Kidney (tissue), 14 donors: Measurements from ENCODE around the gene FAM24B. TPM values are rescaled to one million over a fixed set of nuclear protein-coding genes. Genes with fewer than 3 reads are reported as not detected.

ENCODE experiments used
- DNase-seq, 5 donors: peaks; one replicate each; pipeline ENCODE4 v3.0.0-alpha.2; 2013 to 2020
- FAIRE-seq: peaks from 2 replicates; lab custom pipeline; 2012; peaks lifted over from hg19 to GRCh38; lab: Jason Lieb, UNC
- H3K27ac ChIP-seq, 2 donors: one replicate each; pipeline ENCODE4 v1.7.0; 2013; ENCODE audit warnings: low read depth in 2 of 2, low read length in 2 of 2, inconsistent platforms in 1 of 2
- H3K27me3 ChIP-seq: one replicate; pipeline ENCODE4 v1.7.1; 2013; ENCODE audit warnings: low read length, inconsistent platforms; ENCODE audit not compliant: control insufficient read depth, insufficient read depth
- H3K36me3 ChIP-seq, 3 donors: one replicate each; pipeline versions ENCODE4 v1.7.0 to v1.7.1; 2013; ENCODE audit warnings: low read length in 3 of 3, control low read depth in 1 of 3, inconsistent platforms in 1 of 3; ENCODE audit not compliant: insufficient read depth in 3 of 3, control insufficient read depth in 2 of 3
- H3K4me1 ChIP-seq, 3 donors: one replicate each; pipeline versions ENCODE4 v1.7.0 to v1.7.1; 2013; ENCODE audit warnings: low read length in 3 of 3, inconsistent platforms in 1 of 3, low read depth in 1 of 3; ENCODE audit not compliant: control insufficient read depth in 2 of 3, insufficient read depth in 2 of 3
- H3K4me3 ChIP-seq, 3 donors: one replicate each; pipeline versions ENCODE4 v1.7.0 to v1.8.1; 2013; ENCODE audit warnings: low read length in 3 of 3, control low read depth in 1 of 3, inconsistent platforms in 1 of 3
- H3K9ac ChIP-seq, 3 donors: one replicate each; pipeline versions ENCODE4 v1.7.0 to v1.7.1; 2013; ENCODE audit warnings: low read length in 3 of 3, control low read depth in 1 of 3, inconsistent platforms in 1 of 3
- H3K9me3 ChIP-seq, 3 donors: one replicate each; pipeline versions ENCODE4 v1.7.0 to v1.7.1; 2013; ENCODE audit warnings: low read length in 3 of 3, control low read depth in 1 of 3, inconsistent platforms in 1 of 3; ENCODE audit not compliant: control insufficient read depth in 2 of 3, insufficient read depth in 1 of 3
- CTCF ChIP-seq: IDR thresholded peaks from 3 replicates; pipeline ENCODE4 v1.5.1; 2012; ENCODE audit warnings: mild to moderate bottlenecking, moderate library complexity, borderline replicate concordance; ENCODE audit not compliant: insufficient read depth; ENCODE audit errors: extremely low read depth
- intact Hi-C: fragments of 100-400 bp; cut with DNase I; formaldehyde crosslinking; loops from one replicate; pipeline ENCODE4 v1.11.1; 2022
- polyA plus RNA-seq: library from polyadenylated mRNA; stranded (reverse); fragments of 350-450 nt; fragmentation: Illumina TruSeq; extraction: RNeasy Lipid Tissue Mini Kit (QIAGEN cat#74804); gene quantifications from one replicate; pipeline ENCODE4 v1.2.3, GENCODE V29; 2014; ENCODE audit warnings: low read depth, low replicate concordance; ENCODE audit not compliant: insufficient read depth
- total RNA-seq: library from RNA; stranded (reverse); fragmentation: NEBNext Ultra II Directional; extraction: Animal tissue kit (Norgen Biotek cat#: 25700); gene quantifications from one replicate; pipeline ENCODE4 v1.2.1, GENCODE V29; 2021
- donor health status: control.
- donor health status: control.
- donor health status: control.
- donor health status: control.
- donor health status: control.
- donor health status: DM: yes; HTN: yes; CAD: no.
- donor health status: Normal renal cell carcinoma (clear cell type).

FAM24B gene
- total and polyA plus RNA-seq, 2 donors from 2014 or later: 3.8 to 26.7 TPM

- Histone ChIP-seq H3K36me3 (no peaks in the 10 kb centered on the region), H3K4me3 (no peak overlapping the region), H3K27me3 (no peaks in the 10 kb centered on the region), H3K9me3 (no peaks in the 10 kb centered on the region), H3K27ac (no peak overlapping the region), H3K9ac (no peak overlapping the region), H3K4me1 (no peaks in the 10 kb centered on the region)
- FAIRE-seq (no peak), DNase-seq (no peak)
- no peak for TF ChIP-seq CTCF
- intact Hi-C loops: no loop called here
These were observed 28.4 kb downstream of the FAM24B start for GRCh38 chr10:122850705-122851640.

- TF ChIP-seq CTCF: no peak
- H3K9me3 ChIP-seq: no peaks in the 10 kb centered on the region
- no peak overlapping the region for H3K27ac ChIP-seq
- H3K27me3 ChIP-seq: no peaks in the 10 kb centered on the region
- intact Hi-C loops: no loop called here
- H3K9ac ChIP-seq: no peak overlapping the region
- no peak for FAIRE-seq
- DNase-seq: no peak
- no peaks in the 10 kb centered on the region for H3K36me3 ChIP-seq
- no peaks in the 10 kb centered on the region for H3K4me1 ChIP-seq
- no peak overlapping the region for H3K4me3 ChIP-seq
These were observed 29.3 kb downstream of the FAM24B start for GRCh38 chr10:122849900-122850605.

GRCh38 chr10:122849090-122849489 is 30.3 kb downstream of the FAM24B start:
- TF ChIP-seq CTCF: no peak
- H3K9ac ChIP-seq: no peak overlapping the region
- H3K4me1 ChIP-seq: no peaks in the 10 kb centered on the region
- intact Hi-C loops: no loop called here
- DNase-seq (no peak), FAIRE-seq (no peak)
- no peak overlapping the region for H3K4me3 ChIP-seq
- H3K36me3 ChIP-seq: no peaks in the 10 kb centered on the region
- H3K27ac ChIP-seq: no peak overlapping the region
- no peaks in the 10 kb centered on the region for H3K27me3 ChIP-seq
- H3K9me3 ChIP-seq: no peaks in the 10 kb centered on the region
